GM18519 (cell line): ENCODE data around the gene KCNK10.
A peak's percentile ranks its signal among the peaks of the same experiment; 100 is the strongest.

ENCODE experiments used
- ATAC-seq: cut with Tn5 transposase; IDR thresholded peaks from one replicate; pipeline ENCODE4 v1.9.1; 2021; ENCODE audit warnings: mild to moderate bottlenecking, moderate library complexity; ENCODE audit not compliant: unreplicated experiment, low FRiP score

KCNK10 gene

DNA sequence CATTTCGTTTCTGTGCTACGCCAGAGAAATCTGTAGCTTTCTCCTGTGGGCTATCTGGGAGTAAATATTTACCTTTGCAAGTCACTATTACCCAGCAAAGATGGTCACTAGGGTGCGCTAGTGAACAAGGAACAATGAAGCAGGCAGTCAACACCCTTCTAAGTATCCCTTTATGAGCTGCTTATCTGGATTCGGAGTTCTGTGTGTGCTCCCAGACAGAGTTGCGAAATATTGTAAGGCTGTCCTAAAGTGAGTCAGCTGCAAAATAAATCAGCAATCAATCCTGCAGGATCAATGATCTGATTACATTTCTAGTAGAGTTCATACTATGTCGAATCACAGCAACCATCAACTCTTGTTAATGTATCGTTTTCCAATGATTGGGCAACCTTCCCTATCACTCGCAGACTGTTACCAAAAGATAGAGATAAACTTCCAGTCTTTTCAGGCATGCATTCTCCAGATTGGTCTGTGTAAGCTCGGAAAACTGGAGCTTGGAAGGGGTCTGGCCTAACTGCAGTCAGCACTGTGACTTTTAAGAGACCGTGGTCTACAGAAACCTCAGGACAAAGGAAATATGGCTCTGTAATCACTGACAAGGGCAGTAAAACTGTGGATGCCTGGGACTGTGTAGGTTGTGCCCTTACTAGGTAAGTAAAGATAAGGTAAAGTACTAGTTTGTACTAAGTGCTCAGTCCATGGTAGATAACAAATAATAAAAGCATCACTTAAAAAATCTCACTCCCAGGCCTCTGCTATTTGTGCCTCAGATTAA, 133.5 kb downstream of the KCNK10 start:
- ATAC-seq, result peak; percentile 63

DNA sequence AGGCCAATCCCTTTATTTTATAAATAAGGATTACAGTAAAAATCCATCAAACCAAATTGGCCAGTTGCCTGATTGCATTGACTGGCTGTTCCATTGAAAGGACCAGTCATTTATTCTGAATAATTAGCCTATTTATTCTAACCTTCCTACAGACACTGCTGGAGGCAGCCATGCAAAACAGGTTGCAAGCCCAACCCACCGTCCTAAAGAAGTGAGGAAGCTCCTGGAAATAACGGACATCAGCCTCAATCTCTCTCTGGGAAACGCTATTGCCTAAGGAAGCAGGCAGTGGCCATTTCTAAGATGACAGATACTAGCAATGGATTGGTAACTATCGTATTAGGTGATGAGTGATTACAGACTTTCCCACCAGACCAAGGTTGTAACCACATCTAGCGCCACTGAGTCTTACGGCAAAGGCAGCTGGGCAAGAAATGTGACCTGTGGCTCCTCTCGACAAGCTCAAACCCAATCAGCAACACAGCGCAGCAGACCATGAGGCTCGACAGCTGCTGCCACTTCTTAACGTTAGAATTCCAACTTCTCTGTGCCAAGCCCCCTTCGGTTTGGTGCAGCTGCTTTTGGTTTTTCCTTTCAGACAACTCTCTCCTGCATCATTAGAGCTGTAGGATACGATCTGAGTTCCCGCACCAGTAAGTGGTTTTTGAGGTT, 134.2 kb downstream of the KCNK10 start:
- peak; percentile 28 for ATAC-seq

DNA sequence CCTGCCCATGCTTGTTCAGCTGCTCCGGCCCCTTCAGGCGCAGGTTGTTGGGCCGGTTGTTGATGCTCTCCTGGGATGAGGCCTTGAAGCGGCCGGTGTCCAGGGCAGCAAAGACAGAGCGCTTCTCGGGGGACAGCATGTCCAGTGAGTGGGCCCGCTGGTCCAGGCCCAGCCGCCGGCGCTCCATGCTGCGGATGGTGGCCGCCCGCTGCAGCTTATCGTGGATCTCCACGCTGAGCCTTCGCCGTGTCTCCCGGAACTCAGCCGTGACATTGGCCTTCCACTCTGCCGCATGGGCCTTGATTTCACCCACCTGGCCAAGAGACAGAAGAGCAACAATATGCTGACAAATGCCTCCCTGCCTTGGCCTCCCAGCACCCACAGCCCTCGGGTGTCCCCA, 137.2 kb downstream of the KCNK10 start:
- ATAC-seq, result no peak

DNA sequence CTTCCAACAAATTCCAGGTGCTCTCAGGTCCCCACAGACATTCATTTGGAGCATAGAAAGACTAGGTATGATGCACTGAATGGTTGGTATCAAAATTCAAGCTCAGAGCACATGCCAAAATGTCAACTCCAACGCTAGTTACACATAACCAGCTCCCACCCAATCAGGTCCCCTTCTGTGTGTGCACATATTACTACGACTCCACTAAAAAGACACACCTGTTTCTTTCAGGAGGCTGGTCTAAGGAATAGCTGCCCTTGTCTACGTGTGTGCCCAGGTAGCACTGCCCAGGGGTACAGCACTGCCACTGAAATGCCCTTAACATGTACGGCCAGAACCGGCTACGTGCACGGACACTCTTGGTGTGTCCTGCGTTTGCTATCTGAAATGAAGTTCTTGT, 138.1 kb downstream of the KCNK10 start:
- no peak for ATAC-seq

DNA sequence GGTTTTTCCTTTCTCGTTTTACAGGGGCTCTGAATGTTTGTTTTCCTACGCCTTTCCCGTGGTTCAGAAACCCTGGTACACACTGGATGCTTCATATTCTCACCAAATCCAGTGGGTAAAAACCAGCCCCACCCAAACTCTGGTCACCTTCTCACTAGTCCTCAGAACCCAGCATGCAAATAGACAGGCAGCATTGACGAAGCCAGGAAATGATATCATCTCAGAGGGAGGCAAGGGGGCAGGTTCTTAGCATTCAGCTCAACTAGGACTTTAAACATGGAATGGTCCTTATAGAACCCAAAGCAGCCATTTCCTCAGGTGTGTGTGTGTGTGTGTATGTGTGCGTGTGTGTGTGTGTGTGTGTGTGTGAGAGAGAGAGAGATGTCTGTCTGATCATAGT, 142.0 kb downstream of the KCNK10 start:
- no peak for ATAC-seq

DNA sequence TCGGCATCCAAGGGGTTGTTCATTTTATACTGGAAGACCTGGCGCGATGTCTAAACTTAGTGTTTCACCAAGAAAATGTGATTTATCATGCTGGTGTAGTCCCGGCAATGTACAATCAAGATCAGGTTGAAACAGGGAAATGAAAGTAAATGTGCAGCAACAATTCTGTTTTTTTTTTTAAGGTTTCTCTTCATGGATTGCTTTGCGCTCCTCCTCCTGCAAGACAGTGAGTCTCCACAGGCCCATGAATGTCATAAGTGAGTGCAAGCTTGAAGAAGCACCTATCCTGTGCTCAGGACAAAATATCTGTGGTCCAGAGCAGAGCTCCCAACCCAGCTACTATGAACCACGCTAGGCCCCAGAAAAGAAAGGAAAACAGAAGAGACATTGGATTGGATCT, 143.4 kb downstream of the KCNK10 start:
- ATAC-seq, result no peak

DNA sequence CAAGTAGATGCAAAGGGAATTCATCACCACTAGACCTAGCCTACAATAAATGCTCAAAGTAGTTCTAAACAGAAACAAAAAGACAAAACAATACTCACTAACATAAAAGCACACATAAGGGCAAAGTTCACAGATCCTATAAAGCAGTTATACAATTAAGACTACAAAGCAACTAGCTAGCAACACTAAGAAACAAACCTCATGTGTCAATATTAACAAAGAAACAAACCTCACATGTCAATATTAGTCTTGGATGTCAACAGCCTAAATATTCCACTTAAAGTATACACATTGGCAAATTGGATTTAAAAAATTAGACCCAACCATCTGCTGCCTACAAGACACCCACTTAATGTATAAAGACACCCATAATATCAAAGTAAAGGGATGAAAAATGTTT, 152.7 kb downstream of the KCNK10 start:
- no peak for ATAC-seq

DNA sequence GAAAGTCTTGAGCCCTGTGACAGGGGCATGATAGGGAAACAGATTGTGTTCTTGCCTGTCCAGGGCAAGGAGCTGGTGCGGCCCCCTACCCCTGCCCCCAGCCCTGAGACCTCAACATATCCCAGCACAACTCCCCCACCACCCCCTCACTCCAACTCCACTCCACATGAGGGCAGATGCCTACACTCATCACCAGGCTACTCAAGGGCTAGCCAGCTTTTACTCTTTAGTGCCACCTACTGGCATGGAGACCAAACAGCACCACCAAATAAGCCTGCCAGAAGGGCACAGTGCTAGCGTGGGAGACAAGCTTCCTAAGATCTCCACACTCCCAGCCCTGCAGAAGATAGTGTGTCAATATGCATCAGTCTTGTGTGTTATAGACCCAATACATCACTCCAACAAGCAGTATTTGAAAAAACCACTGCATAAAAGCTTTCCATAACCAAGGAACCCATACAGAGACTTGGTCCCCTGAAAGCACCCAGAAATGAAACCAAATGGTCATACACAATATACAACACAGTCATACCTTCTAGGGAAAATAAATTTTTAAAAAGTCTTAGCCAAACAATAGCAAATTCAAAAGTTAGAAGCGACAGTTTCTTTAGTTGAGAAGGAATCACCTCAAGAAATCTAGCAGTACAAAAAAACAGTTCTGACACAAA, 154.4 kb downstream of the KCNK10 start:
- peak; percentile 82 for ATAC-seq

DNA sequence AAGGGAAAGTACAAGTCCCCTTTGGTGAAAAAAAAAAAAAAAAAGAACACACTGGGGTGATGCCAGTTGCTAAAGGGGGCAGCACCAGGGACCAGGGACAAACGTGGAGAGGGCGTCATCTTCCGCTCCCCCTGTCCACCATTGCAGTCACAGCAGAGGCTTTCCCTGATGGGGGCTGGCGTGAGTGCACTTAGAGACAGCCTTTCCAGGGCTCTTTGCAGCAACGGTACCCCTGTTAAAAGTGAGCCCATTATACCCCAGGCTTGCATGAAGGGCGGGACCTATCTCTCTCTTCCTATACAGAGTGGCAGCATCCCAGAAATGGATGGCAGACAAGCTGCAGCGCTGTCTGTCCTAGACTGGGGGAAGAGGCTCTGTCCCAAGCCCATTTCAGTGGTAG, 155.0 kb downstream of the KCNK10 start:
- ATAC-seq, result no peak

DNA sequence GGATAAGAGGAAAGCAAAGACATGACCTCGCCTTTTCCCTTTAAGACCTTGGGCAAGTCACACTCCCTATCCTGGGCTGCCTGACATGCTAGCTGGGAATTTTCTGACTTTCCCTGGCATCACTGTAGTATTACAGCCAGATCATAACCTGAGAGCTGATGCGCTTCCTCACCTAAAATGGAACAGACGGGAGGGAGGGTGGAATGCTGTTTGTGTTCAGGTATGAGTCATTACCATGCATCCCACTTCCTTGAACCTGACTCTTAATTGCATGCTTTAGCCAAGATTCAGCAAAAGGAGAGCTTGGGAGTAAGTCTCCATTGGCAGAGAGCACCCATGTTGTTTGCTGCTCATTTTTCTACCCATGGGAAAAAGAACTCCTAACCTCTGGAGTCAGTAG, 156.5 kb downstream of the KCNK10 start:
- ATAC-seq, result no peak

DNA sequence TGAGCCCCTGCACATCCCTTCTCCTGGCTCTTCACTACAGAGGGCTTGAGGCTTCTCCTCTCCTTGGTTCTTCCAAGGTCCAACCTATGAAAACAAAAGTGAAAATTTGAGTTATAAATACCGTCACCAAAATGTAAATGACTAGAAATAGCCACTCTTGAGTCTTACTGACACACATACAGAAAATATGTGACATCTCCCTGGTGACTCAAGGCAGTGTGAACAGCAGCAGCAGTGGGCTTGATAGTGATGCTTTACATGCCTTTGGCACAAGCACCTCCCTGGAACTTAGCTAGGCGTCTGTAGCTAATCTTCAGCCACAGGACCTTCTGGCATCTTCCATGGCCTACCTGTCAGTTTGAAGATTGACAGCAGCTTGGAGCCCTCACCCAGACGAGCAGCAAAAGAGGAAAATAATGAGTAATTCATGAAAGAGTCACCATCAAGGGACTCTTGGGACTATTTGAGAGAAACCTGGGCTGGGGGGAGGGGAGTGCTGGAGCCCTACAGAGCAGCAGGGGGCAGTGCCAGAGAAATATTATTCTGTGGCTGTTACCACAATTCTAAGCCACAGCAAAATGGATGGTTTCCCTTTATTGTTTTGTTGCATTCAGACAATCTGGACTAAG, 158.0 kb downstream of the KCNK10 start:
- no peak for ATAC-seq

DNA sequence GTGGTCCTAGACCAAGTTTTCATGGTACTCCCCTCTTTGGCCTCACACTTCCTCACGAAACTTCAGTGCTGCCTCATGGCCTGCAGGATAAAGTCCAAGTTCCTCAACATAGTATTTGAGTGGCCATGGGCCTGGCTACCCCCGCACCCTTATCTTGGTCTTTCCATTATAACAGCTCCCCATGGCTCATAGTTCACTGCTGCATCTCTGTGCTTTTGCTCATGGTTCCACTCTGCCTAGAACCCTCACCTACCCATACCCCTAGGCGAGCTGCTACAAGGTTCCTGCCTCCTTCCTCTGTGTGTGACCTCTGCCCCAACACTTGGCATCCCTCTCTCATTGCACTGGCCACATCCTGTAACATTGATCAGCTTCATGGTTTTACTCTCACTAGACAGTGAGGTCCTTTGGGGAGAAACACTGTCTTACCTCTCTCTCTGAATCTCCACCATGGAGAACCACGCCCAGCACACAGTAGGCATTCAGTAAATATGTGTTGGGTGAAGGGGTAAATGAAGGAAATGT, 159.3 kb downstream of the KCNK10 start:
- no peak for ATAC-seq

DNA sequence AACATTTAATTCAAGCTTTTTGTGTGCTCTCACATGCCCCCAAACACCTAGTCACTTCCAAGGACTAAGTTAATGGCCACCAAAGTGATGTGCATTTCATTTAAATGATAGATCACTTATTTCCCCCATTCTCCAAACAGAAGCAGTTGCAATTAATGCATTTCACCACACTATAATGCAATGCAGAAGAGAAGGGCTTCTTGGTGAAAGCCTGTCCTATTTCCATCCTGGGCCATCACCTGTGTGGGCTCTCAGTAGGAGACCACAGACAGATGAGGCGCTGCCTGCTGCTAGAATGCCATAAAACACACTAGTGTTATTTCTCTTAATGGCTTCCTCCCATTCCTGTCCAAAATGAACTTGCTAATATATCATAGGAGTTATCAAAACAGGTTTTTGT, 166.9 kb downstream of the KCNK10 start:
- ATAC-seq, result no peak

DNA sequence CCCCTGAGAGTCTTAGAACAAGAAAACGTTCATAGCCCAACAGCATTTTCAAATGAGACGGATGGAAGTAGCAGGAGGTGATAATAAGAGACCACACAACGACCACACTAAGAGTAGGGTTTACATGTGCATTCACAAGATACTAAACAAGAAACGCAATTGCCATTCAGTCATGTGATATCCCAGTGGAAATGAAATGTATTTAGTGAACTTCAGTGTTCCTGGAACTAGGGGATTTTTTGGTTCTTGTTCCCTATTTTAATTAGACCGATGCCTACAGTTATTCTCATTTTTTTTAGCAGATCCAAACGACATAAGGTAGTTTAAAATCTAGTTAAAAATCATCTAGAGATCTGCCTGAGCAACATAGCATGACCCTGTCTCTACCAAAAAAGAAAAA, 168.1 kb downstream of the KCNK10 start:
- no peak for ATAC-seq

DNA sequence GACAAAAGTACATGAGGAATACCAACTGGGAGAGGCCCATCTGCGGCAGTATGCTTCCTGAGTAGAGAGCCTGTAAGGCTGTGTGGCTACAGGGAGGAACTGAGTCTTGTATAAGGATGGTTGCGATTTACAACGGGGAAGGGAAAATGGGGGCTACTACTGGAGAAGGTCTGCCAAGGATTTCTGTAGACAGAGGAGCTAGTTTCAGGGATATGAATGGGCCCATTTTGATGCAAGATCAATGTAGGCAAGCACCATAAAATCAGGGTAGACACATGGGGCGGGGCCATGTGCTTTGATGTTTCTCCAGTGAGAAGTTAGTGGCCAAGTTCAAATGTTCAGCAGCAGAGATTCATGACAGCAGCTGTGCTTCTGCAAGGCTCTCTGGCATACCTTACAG, 168.7 kb downstream of the KCNK10 start:
- no peak for ATAC-seq

DNA sequence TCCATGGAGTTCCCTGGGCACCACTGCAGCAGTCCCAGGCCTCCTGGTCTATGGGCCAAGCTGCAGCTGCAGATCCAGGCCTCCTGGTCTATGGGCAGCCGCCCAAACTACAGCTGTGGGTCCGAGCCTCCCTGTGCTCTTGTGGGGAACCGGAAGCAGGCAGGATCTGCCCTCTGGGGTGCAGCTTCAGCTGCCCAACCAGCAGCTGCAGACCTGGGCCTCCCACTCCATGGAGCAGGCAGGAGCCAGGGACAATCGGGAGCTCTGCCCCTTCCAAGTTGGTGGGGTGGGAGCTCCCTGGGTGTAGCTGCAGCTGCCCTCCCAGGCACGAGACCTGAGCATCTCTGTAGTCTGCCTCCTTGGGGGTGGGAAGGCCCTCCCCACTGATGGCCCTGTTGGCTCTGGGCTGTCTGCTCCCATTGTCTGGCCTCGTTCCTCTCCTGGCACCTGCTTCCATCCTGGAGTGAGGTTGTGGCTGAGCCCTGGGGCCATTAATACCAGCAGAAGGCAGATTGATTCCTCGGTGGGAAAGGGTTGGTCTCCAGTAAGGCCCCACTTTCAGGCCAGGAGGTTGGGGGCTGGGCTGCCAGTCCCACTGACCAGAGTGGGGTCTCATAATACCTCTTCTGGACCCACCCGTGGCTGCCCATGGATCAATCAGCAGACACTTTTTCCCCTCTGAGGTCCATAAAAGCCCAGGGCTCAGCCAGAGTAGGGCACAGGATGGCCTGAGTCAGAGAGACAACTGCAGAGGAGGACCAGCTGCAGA, 176.0 kb downstream of the KCNK10 start:
- no peak for ATAC-seq

DNA sequence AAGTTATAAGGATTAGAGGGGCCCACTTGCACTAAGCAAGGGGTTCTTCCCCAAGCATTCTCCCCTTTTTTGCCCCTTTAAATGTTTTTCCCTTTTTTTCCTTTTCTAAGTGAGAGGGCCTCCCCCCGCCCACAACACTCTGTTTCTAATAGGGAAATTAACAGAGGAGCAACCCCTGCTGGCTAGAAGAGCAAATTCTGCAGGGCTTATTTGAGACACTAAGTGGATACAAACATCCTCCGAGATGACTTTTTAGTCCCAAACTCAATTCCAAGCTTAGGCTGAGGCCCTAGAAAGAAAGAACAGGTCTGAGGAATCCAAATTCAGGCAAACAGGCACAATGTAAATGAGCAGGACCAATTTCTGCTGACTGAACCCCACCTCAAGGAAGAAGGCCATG, 179.3 kb downstream of the KCNK10 start:
- ATAC-seq, result no peak

DNA sequence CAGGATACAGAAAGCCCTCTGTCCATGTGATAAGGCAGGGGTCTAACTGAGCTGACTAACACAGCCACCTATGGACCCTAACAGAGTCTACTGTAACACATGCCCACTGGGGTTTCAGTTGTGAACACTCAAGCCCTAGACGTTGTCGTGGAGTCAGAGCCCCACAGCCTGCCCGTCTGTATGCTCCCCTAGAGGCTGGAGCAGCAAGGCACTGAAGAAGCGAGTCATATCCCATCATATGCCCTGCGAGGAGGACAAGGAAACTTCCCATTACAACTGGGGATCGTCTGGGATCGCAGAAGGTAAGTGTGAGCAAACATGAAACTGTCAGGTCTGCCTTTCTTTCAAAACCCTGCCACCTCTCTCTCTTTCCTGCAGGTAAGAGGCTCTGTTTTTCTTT, 180.1 kb downstream of the KCNK10 start:
- no peak for ATAC-seq

DNA sequence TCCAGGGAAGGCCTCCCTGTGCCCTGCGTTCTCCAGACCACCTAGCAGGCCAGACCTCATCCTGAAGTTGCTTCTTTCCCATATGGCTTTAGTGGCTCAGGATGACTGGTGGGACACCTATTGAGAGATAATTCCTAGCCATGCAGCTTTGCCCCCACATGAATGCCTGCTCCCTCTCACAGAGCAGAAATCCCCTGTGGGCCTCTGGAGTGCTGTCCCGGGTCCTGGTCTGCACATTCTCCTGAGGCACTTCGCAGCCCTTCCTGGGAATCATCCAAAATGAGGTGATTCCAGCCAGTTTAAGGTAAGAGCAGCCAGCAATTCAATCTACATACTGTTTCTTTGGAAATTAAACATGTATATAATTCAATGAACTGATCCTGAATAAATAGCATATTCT, 182.2 kb downstream of the KCNK10 start:
- no peak for ATAC-seq

DNA sequence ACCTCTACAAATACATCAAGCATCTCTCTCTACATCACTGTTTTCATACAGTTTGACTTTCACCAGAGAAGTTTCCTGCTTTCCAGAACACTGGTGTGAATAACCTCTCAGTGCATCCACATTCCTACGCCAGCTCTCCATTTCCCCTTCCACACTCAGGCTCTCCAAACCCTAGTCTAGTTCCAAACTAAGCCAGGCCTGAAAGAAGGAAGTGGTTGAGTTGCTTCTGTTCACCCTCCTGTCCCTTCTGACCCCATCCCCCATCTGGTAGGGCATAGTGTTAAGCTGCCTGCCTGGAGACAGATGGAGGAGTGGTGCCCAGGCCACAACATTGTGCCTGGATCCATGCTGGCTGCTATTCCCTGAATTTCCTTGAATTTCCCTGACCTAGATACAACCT, 185.7 kb downstream of the KCNK10 start:
- no peak for ATAC-seq
